Cardiac fibroblast (primary cell): Measurements from ENCODE around the gene GNPTG.

Source experiments
- DNase-seq, 2 donors: peaks; one replicate each; pipeline versions ENCODE4 v3.0.0 to v3.0.0-alpha.2; 2010; ENCODE audit warnings: low read depth in 2 of 2
- H3K4me3 ChIP-seq, 2 donors: replicated peaks in 1 of 2; 1 replicate in 1 of 2; 2 replicates in 1 of 2; pipeline ENCODE4 v1.5.1; 2011; ENCODE audit warnings: low read depth in 2 of 2, low read length in 2 of 2, mild to moderate bottlenecking in 2 of 2, moderate library complexity in 1 of 2
- CTCF ChIP-seq: IDR thresholded peaks from one replicate; pipeline ENCODE4 v1.5.1; 2011; ENCODE audit warnings: low read depth, mild to moderate bottlenecking, low read length, inconsistent platforms

GNPTG gene

GRCh38 chr16:1333854-1334700 is 17.7 kb upstream of the GNPTG start:
- no peak for DNase-seq
- TF ChIP-seq CTCF: no peak
- peak overlapping the region in 1 of 2 donors; percentile 24 for H3K4me3 ChIP-seq

GRCh38 chr16:1334739-1335138 is 17.0 kb upstream of the GNPTG start:
- no peak overlapping the region for H3K4me3 ChIP-seq
- no peak for DNase-seq
- TF ChIP-seq CTCF: no peak

DNA sequence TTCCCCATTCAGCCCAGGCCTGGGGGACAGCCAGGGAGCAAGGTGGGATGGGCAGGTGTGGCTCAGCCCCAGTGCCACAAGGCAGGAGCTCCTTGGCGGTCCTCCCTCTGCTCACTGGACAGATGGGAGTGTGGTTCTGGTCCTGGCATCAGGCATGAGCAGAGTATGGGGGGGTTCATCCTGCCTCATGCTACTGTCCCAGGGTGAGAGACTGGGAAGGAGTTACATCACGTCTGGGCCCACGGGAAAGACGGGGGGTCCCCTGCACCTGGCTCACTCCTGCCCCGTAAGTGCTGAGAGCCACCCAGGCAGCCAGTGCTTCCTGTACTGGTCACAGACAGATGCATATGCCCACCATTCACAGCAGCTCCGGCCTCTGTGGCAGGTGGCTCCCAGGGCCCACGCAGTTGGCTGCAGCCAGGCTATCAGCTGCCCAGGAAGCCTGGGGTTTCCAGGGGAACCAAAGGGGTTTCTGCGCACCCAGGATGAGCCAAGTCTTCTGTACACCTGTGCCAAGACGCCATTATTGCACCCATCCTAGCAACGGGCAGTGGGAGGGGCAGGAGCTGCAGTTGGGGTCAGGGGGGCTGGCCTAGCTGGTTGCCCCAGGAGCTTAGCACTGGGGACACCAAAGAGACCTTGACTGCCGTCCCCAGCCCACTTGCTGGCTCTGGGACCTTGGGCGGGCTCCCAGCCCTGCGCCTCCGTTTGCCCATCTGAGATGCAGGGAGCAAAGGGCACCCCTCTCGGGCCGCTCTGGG is 16.3 kb upstream of the GNPTG start:
- H3K4me3 ChIP-seq: no peak overlapping the region
- DNase-seq: no peak
- TF ChIP-seq CTCF: no peak

GRCh38 chr16:1335996-1336395 is 15.7 kb upstream of the GNPTG start:
- TF ChIP-seq CTCF: no peak
- H3K4me3 ChIP-seq: no peak overlapping the region
- DNase-seq: no peak

- TF ChIP-seq CTCF: no peak
- no peak overlapping the region for H3K4me3 ChIP-seq
- DNase-seq: no peak
These were observed 15.1 kb upstream of the GNPTG start for GRCh38 chr16:1336619-1337018.

- DNase-seq: no peak
- no peak overlapping the region for H3K4me3 ChIP-seq
- TF ChIP-seq CTCF: no peak
These were observed 14.2 kb upstream of the GNPTG start for GRCh38 chr16:1337486-1337885.
